Activated naive CD8-positive, alpha-beta T cell treated with anti-CD3 and anti-CD28 coated beads for 36 hours (primary cell): ENCODE measurements around the gene VOPP1. TPM values are rescaled to one million over a fixed set of nuclear protein-coding genes. Genes with fewer than 3 reads are reported as not detected.

Experiments used
- DNase-seq: peaks from one replicate; pipeline ENCODE4 v3.0.0; 2021
- H3K27ac Mint-ChIP-seq: one replicate; pipeline ENCODE4 v1.8.0; 2022; ENCODE audit warnings: mild to moderate bottlenecking, moderate library complexity, mixed read lengths
- H3K27me3 Mint-ChIP-seq: one replicate; pipeline ENCODE4 v1.8.0; 2022; ENCODE audit warnings: mild to moderate bottlenecking, mixed read lengths
- H3K36me3 Mint-ChIP-seq: one replicate; pipeline ENCODE4 v1.8.0; 2021; ENCODE audit warnings: mild to moderate bottlenecking, mixed read lengths
- H3K4me1 Mint-ChIP-seq: one replicate; pipeline ENCODE4 v1.8.0; 2021; ENCODE audit warnings: mixed read lengths
- H3K4me3 Mint-ChIP-seq: one replicate; pipeline ENCODE4 v1.8.0; 2022; ENCODE audit warnings: mild to moderate bottlenecking, moderate library complexity, mixed read lengths
- H3K9me3 Mint-ChIP-seq: one replicate; pipeline ENCODE4 v1.8.0; 2022; ENCODE audit warnings: mixed read lengths
- total RNA-seq, 2 experiments: library from RNA; stranded (reverse); gene quantifications; one replicate each; pipeline ENCODE4 v1.2.3, GENCODE V29; 2021

The VOPP1 gene
- total RNA-seq, 2 experiments from 2014 or later, result 49.0 to 50.5 TPM

- Mint-ChIP-seq H3K27me3 (peaks cover 4% of the 10 kb centered on the region), H3K27ac (no peak overlapping the region), H3K36me3 (peaks cover 25% of the 10 kb centered on the region), H3K4me3 (no peak overlapping the region), H3K4me1 (peaks cover 13% of the 10 kb centered on the region), H3K9me3 (peaks cover 22% of the 10 kb centered on the region)
- no peak for DNase-seq
Observed at GRCh38 chr7:55452971-55453370, 119.3 kb downstream of the VOPP1 start.

- H3K4me1 Mint-ChIP-seq, result peaks cover 14% of the 10 kb centered on the region
- H3K27ac Mint-ChIP-seq, result no peak overlapping the region
- H3K27me3 Mint-ChIP-seq, result peaks cover 4% of the 10 kb centered on the region
- H3K9me3 Mint-ChIP-seq, result peaks cover 4% of the 10 kb centered on the region
- peaks cover 13% of the 10 kb centered on the region for H3K36me3 Mint-ChIP-seq
- H3K4me3 Mint-ChIP-seq, result no peak overlapping the region
- no peak for DNase-seq
Observed at GRCh38 chr7:55449992-55450535, 122.2 kb downstream of the VOPP1 start.

- peaks cover 11% of the 10 kb centered on the region for H3K36me3 Mint-ChIP-seq
- H3K9me3 Mint-ChIP-seq, result peaks cover 2% of the 10 kb centered on the region
- DNase-seq, result no peak
- no peak overlapping the region for H3K4me3 Mint-ChIP-seq
- H3K4me1 Mint-ChIP-seq, result peaks cover 13% of the 10 kb centered on the region
- no peak overlapping the region for H3K27ac Mint-ChIP-seq
- H3K27me3 Mint-ChIP-seq, result peaks cover 4% of the 10 kb centered on the region
Observed at GRCh38 chr7:55449205-55449991, 122.9 kb downstream of the VOPP1 start.

- Mint-ChIP-seq H3K36me3 (peaks cover 6% of the 10 kb centered on the region), H3K27me3 (peaks cover 4% of the 10 kb centered on the region), H3K27ac (no peak overlapping the region), H3K4me1 (peaks cover 11% of the 10 kb centered on the region), H3K4me3 (no peak overlapping the region), H3K9me3 (peaks cover 2% of the 10 kb centered on the region)
- DNase-seq, result no peak
Observed at GRCh38 chr7:55448526-55448925, 123.8 kb downstream of the VOPP1 start.

DNA sequence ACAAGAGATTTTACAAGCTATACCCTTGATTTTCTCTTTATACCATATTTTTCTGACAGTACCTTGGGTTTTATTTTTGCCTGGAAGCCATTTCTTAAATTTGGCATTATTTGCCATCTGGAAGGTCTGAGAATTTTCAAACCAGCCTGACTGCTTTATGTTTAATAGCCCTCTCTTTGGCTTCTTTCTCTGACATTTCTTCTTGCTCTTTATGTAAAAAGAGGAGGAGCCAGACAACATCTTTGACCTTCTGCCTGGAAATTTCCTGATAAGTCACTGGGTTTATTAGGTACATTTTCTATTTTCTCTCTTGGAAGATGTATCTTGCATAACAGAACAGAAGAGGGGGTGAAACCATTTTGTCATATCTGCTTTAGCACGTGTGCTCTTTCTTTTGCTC is 127.5 kb downstream of the VOPP1 start:
- Mint-ChIP-seq H3K27me3 (peaks cover under 1% of the 10 kb centered on the region), H3K36me3 (peaks cover 2% of the 10 kb centered on the region), H3K4me3 (no peak overlapping the region), H3K9me3 (peaks cover 2% of the 10 kb centered on the region), H3K4me1 (peaks cover 6% of the 10 kb centered on the region), H3K27ac (no peak overlapping the region)
- no peak for DNase-seq

GRCh38 chr7:55441774-55442522 is 130.4 kb downstream of the VOPP1 start:
- Mint-ChIP-seq H3K36me3 (no peaks in the 10 kb centered on the region), H3K4me1 (peaks cover 26% of the 10 kb centered on the region), H3K4me3 (no peak overlapping the region), H3K27ac (no peak overlapping the region), H3K9me3 (peaks cover 2% of the 10 kb centered on the region), H3K27me3 (no peaks in the 10 kb centered on the region)
- DNase-seq, result no peak

GRCh38 chr7:55441002-55441401 is 131.3 kb downstream of the VOPP1 start:
- peaks cover 28% of the 10 kb centered on the region for H3K4me1 Mint-ChIP-seq
- no peaks in the 10 kb centered on the region for H3K27me3 Mint-ChIP-seq
- H3K4me3 Mint-ChIP-seq, result no peak overlapping the region
- H3K9me3 Mint-ChIP-seq, result peaks cover 1% of the 10 kb centered on the region
- DNase-seq, result no peak
- no peak overlapping the region for H3K27ac Mint-ChIP-seq
- H3K36me3 Mint-ChIP-seq, result no peaks in the 10 kb centered on the region

DNA sequence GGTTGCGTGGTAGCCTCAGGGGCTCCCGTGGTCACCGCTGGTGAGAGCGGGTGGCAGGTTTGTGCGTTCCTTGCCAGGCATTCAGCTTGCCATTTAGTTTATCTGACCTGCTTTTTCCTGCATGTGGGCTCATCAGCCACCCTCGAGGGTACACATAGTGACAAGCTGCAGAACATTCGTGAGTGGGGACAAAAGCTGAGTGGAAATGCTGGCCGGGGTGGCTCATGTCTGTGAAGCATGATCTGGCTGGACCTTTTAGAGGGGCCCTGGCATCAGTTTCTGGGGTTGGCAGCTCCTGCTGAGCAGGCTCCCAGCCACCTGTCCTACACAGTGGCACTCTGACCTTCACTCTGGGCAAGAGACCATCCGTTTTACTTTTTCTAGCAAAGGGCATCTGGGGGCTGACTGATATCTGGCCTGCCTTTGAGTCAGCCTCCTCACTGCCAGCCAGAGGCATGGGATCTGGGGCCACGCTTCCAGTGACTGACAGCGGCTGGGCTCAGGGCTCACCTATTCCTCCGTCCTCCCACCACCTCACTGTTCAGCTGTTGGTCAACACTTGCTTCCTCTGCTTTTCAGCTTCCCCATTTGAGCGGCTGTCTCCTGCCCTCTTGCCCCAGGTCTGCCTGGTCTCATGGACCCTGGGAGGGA is 132.1 kb downstream of the VOPP1 start:
- H3K27me3 Mint-ChIP-seq, result no peaks in the 10 kb centered on the region
- peaks cover 28% of the 10 kb centered on the region for H3K4me1 Mint-ChIP-seq
- H3K9me3 Mint-ChIP-seq, result no peaks in the 10 kb centered on the region
- H3K27ac Mint-ChIP-seq, result no peak overlapping the region
- no peak overlapping the region for H3K4me3 Mint-ChIP-seq
- no peaks in the 10 kb centered on the region for H3K36me3 Mint-ChIP-seq
- DNase-seq, result no peak

DNA sequence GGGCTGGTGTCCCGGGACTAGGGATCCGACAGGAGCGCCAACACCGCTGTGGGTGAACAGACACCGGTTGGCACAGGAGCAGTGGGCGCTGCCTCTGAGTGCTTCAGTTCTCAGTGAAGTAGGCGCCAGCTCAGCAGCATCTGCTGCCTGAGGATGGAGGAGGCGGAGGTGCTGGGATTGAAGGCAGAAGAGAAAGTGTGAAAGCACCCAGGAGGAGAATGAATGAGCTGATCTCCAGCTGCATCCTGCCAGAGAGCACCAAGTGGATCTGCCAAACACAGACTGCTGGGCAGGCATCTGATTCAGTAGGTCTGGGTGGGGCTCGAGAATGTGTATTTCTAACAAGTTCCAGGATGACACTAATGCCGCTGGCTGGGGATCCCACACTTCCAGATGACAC is 132.7 kb downstream of the VOPP1 start:
- Mint-ChIP-seq H3K27me3 (no peaks in the 10 kb centered on the region), H3K4me1 (peaks cover 24% of the 10 kb centered on the region), H3K27ac (no peak overlapping the region), H3K4me3 (no peak overlapping the region), H3K9me3 (no peaks in the 10 kb centered on the region), H3K36me3 (no peaks in the 10 kb centered on the region)
- no peak for DNase-seq

GRCh38 chr7:55438757-55439525 is 133.4 kb downstream of the VOPP1 start:
- DNase-seq, result no peak
- H3K27ac Mint-ChIP-seq, result peak overlapping the region; percentile 7
- peaks cover 24% of the 10 kb centered on the region for H3K4me1 Mint-ChIP-seq
- no peaks in the 10 kb centered on the region for H3K36me3 Mint-ChIP-seq
- H3K9me3 Mint-ChIP-seq, result no peaks in the 10 kb centered on the region
- no peak overlapping the region for H3K4me3 Mint-ChIP-seq
- H3K27me3 Mint-ChIP-seq, result no peaks in the 10 kb centered on the region

DNA sequence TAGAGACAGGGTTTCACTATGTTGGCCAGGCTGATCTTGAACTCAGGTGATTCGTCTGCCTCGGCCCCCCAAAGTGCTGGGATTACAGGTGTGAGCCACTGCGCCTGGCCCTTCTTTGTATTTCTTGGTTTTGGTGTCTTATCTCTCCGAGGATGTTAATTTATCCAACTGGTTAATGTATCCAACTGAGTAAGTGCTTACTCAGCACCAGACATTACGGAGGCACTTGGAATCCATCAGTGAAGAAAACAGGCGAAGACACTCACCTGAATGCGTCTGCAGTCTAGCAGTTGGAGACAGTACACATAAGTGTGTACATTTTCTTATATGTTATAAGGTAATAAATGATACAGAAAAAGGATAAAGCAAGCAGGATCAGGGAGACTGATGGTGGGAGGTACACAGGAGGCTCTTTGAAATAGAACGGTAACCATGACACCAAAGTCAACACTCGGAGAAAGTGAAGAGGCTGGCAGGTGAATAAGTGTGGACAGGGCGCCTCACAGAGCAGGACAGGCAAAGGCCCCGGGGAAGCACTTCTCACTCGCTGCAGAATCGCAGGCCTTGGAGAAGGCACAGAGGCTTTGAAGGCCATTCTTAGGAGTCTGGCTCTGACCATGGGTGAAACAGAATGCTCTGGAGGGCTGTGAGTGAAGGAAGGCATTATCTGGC is 134.1 kb downstream of the VOPP1 start:
- H3K36me3 Mint-ChIP-seq, result no peaks in the 10 kb centered on the region
- no peak overlapping the region for H3K27ac Mint-ChIP-seq
- no peak for DNase-seq
- H3K4me3 Mint-ChIP-seq, result no peak overlapping the region
- peaks cover 28% of the 10 kb centered on the region for H3K4me1 Mint-ChIP-seq
- no peaks in the 10 kb centered on the region for H3K27me3 Mint-ChIP-seq
- no peaks in the 10 kb centered on the region for H3K9me3 Mint-ChIP-seq

DNA sequence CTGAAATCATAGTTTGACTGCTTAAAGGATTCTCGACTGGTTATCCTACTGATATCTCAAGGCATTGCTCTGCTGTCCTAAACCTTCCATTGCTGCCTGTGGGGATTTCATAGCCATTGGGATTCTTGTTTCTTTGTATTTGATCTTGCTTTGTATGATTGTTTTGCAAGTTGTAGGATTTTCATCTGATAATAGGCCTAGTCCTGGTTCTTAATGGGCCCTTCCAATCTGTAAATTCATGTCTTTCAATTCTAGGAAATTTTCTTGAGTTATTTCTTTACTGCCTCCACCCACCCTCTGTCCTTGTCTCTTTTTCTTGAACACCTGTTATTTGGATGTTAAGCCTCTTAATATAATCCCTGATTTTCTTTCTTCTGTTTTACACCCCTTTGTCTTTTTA is 134.9 kb downstream of the VOPP1 start:
- no peak for DNase-seq
- H3K27ac Mint-ChIP-seq, result no peak overlapping the region
- H3K27me3 Mint-ChIP-seq, result no peaks in the 10 kb centered on the region
- H3K4me3 Mint-ChIP-seq, result no peak overlapping the region
- H3K4me1 Mint-ChIP-seq, result peaks cover 32% of the 10 kb centered on the region
- no peaks in the 10 kb centered on the region for H3K36me3 Mint-ChIP-seq
- H3K9me3 Mint-ChIP-seq, result no peaks in the 10 kb centered on the region

GRCh38 chr7:55436457-55436856 is 135.8 kb downstream of the VOPP1 start:
- H3K27me3 Mint-ChIP-seq, result no peaks in the 10 kb centered on the region
- no peak for DNase-seq
- no peaks in the 10 kb centered on the region for H3K36me3 Mint-ChIP-seq
- H3K27ac Mint-ChIP-seq, result no peak overlapping the region
- H3K9me3 Mint-ChIP-seq, result no peaks in the 10 kb centered on the region
- H3K4me1 Mint-ChIP-seq, result peaks cover 32% of the 10 kb centered on the region
- no peak overlapping the region for H3K4me3 Mint-ChIP-seq

GRCh38 chr7:55435466-55435865 is 136.8 kb downstream of the VOPP1 start:
- H3K36me3 Mint-ChIP-seq, result no peaks in the 10 kb centered on the region
- H3K27me3 Mint-ChIP-seq, result no peaks in the 10 kb centered on the region
- peaks cover 32% of the 10 kb centered on the region for H3K4me1 Mint-ChIP-seq
- H3K4me3 Mint-ChIP-seq, result no peak overlapping the region
- DNase-seq, result no peak
- no peaks in the 10 kb centered on the region for H3K9me3 Mint-ChIP-seq
- H3K27ac Mint-ChIP-seq, result no peak overlapping the region
